Renal cortex interstitium (tissue), 11 donors: ENCODE data around the gene MROH9. TPM values are rescaled to one million over a fixed set of nuclear protein-coding genes. Genes with fewer than 3 reads are reported as not detected.

Source experiments
- DNase-seq, 11 donors: peaks; one replicate each; pipeline ENCODE4 v3.0.0-alpha.2; 2013; ENCODE audit warnings: low read depth in 9 of 11, low spot score in 4 of 11; ENCODE audit errors: extremely low read depth in 1 of 11
- polyA plus RNA-seq, 3 donors: library from polyadenylated mRNA; unstranded; fragments of 120-200 nt; gene quantifications; one replicate each; pipeline ENCODE4 v1.2.1, GENCODE V29; 2013; ENCODE audit not compliant: insufficient read length in 3 of 3

The MROH9 gene
- polyA plus RNA-seq, 3 donors = not detected

DNA sequence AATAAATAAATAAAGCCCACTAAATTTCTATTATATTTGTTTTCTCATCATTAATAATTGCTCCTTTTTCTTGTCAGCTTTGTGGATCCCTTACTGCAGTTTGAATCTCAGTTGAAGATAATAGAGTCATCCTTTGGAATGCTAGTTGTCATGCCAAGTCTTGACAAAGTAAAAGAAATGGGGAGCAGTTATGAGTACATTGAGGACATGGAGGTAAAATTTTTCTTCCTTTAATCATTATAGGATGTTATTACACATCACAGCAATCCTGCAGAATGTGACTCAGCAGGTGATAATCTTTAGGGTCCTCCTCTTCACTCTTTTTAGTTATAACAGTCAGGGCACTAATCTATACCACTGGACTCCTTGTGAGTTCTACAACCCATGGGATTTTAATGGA lies 24.1 kb downstream of the MROH9 start:
- DNase-seq = no peak

DNA sequence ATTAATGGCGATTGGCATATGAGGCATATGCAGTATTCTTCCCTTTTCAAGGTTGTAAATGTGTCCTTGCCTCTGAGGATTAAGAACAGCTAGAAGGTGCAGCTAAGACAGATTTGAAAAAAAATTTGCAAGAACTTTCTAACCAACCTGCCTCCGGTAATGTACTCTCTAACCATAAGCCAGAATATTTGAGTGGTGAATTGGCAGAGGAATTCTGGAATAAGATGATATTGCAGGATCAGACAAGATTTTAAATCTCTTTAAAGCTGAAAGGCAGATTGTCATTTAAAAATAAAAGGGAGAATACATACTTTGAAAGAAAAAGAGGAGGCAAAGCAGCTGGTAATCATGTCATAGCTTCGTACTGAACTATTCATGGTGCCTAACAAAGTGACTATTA lies 29.2 kb downstream of the MROH9 start:
- DNase-seq = no peak

- DNase-seq = peak; percentile 4 to 31 (median 18)
Measured at GRCh38 chr1:170967042-170967910, 31.9 kb downstream of the MROH9 start.

- DNase-seq = no peak
Measured at GRCh38 chr1:170970256-170970655, 34.9 kb downstream of the MROH9 start.

- no peak for DNase-seq
Measured at GRCh38 chr1:170978371-170978910, 43.1 kb downstream of the MROH9 start.

DNA sequence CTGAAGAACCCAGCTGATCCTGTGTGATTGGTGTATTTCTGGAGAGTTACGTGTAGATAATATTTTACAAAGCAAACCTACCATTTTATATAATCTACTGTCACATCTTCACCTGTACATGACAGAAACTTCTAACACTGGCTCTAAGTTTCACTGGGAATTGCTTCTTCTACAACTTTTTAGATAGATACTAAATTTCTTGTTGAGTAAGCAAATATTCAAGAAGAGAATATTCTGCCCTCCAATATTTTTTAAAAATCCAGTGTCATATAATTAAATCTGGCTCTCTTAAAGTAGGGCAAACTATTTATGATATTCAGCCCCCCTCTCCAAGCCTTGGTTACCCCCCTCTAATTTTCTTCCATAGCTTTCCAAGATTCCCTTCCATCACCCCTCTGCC lies 50.1 kb downstream of the MROH9 start:
- no peak for DNase-seq

GRCh38 chr1:170986901-170987300 lies 51.6 kb downstream of the MROH9 start:
- no peak for DNase-seq

- DNase-seq = no peak
Measured at GRCh38 chr1:170987424-170987823, 52.1 kb downstream of the MROH9 start.

DNA sequence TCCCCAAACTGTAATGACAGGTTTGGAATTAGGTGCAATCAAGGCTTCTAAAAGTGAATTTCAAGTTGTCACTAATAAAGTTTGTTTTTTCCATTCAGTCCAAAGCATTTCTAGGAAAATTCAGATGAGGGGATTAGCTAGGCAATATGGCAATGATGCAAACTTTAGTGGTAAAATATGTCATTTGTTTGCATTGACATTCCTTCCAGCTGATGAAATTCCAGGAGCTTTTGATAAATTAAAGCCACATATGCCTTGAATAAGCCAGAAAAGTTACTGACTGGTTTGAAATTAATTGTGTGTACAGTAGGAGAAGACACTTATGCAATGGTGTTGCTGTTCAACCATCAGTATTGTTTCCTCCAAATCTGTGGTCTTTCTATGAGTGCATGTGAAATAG lies 57.8 kb downstream of the MROH9 start:
- DNase-seq = no peak

DNA sequence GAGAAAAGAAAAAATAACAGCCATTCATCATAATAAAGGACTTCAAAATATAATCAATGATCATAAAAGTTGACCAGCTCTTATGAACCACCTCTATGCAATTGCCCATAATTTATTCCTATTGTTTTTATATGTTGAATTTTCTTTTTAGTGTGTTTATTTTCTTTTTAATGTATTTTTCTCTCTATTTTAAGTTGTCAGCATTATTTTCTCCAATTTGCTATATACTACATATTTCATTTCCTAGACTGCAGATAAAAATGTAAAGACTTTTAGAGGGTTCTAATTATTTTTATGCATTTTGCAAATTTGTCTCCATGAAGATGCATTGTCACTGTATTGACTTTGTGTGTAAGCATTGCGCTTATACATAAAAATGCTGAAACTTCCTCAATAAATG lies 58.4 kb downstream of the MROH9 start:
- DNase-seq = no peak

DNA sequence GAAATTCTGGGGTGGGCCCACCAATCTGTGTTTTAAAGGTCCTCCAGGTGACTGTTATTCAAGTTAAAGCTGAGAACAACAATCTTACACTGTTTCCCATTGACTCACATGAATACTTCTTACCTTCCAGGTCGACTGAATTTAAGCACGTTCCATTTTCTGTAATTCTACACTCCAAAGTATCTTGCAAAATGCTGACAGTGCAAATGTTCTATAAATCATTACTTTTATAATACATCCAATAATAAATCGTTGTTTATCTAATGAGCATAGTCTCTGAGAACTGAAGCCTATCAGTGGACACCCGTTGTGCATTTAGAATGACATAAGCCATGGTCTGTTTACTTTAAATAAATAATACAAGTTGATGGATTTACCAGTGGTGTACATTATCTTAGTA lies 79.5 kb downstream of the MROH9 start:
- no peak for DNase-seq

DNA sequence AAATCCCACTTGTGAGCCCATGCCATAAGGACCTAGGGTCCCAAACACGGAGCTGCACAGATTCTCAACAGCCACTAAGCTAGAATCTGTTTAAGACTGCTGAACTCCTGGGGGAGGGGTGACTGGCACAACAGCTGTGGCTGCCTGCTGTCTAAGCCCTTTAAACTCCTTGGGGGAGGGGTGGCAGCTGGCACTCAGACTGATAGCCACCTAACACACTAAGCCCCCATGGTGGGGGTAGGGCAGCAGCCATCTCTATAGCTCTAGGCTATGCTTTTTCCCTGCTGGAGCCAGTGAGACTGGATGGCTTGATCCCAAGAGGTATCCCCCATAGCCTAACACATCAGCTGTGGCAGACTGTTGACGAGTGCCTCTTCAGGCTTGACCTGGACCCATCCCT lies 82.1 kb downstream of the MROH9 start:
- DNase-seq = no peak

GRCh38 chr1:171019971-171020370 lies 84.6 kb downstream of the MROH9 start:
- no peak for DNase-seq

- no peak for DNase-seq
Measured at GRCh38 chr1:171032822-171033702, 97.7 kb downstream of the MROH9 start.

GRCh38 chr1:171037626-171038025 lies 102.3 kb downstream of the MROH9 start:
- no peak for DNase-seq

GRCh38 chr1:171038284-171038683 lies 103.0 kb downstream of the MROH9 start:
- DNase-seq = no peak

DNA sequence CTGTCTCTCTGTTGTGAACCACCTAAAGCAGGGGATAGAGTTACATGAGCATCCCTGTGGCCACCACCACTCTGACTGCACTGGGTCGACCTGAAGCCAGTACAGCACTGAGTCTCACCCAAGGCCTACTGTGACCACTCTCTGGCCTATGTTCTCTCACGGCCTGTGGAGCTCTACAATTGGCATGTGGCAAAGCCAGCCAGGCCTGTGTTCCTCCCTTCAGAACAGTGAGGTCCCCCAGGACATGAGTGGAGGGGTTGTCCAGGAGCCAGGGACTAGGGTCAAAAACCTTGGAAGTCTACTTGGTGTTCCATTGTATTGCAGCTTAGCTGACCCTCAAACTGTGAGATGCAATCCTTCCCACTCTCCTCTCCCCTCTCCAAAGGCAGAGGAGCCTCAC lies 112.7 kb downstream of the MROH9 start:
- DNase-seq = no peak

DNA sequence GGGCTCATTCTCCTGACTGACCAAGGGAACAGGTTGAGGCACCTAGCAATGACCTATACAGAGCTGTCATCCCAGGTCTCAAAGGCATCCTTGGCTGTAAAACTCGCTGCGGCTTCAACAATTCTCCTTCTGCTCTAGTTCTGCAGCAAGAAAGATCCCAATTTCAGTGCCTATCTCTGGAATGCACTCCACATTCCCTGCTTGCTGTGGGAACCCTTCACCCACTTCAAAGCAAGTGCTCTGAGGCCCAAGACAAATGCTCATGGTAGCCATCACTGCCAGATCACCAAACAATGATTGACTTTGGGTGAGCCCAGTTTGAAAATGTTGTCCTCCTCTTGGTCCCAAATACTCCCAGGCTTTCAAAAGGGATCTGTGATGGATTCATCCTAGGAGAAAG lies 117.6 kb downstream of the MROH9 start:
- no peak for DNase-seq

DNA sequence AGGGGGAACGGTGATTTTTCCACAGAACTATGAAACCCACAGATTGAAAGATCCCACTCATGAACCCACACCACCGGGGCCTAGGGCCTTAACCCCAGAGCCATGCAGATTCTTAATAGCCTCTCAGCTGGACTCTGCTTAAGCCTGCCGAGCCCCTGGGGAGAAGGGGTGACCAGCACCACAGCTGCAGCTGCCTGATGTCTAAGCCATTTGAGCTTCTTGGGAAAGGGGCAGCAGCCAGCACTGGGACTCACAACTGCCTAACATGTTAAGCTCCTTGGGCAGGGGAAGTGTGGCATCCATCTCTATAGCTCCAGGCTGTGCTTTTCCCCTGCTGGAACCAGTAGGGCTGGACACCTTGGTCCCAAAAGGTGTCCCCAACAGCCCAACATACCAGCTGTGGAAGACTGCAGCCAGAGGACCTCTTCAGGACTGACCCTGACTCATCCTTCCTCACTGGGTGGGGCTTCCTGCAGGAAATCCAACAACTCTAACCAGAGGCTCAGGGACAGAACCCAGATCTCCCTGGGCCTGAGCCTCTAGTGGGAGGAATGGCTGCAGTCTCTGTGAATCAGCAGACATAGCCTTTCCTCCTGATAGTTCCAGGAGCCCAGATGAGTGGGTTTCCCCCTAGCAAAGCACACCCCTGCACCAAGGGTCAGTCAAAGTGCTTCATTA lies 120.8 kb downstream of the MROH9 start:
- DNase-seq = no peak
